Measurements from ENCODE around the gene PCNT. TPM values are rescaled to one million over a fixed set of nuclear protein-coding genes. Genes with fewer than 3 reads are reported as not detected.

Gene PCNT
- total RNA-seq, 1 donor: 19.2 TPM

DNA sequence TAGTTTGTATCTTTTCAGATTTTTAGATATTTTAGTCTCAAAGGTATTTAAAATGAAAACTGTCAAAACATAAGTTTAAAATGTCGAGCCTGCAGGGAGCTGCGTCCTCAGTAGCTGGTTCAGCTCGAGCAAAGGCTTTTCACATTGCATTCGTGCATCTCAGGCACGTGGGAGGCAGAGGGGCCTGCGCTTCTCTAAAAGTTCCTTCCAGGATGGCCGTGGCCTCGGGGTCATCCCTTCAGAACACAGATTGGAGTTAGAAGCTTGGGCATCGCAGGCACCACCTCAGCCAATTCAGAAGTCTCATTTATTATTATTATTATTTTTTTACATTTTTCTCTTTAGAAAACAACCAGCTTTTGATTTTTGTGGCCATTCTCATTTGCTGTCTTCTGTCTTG lies 67.8 kb downstream of the PCNT start:
- H3K36me3 ChIP-seq (ENCODE audit: insufficient read depth, low read length): no peaks in the 10 kb centered on the region
- no peak overlapping the region for H2AFZ ChIP-seq (ENCODE audit: low read length)
- H3K27ac ChIP-seq (ENCODE audit: low read depth, low read length): no peak overlapping the region
- H3K9me3 ChIP-seq (ENCODE audit: low read depth, low read length): no peaks in the 10 kb centered on the region
- peaks cover 4% of the 10 kb centered on the region for H3K79me2 ChIP-seq (ENCODE audit: insufficient read depth, low read length)
- TF ChIP-seq, protein P1, sequence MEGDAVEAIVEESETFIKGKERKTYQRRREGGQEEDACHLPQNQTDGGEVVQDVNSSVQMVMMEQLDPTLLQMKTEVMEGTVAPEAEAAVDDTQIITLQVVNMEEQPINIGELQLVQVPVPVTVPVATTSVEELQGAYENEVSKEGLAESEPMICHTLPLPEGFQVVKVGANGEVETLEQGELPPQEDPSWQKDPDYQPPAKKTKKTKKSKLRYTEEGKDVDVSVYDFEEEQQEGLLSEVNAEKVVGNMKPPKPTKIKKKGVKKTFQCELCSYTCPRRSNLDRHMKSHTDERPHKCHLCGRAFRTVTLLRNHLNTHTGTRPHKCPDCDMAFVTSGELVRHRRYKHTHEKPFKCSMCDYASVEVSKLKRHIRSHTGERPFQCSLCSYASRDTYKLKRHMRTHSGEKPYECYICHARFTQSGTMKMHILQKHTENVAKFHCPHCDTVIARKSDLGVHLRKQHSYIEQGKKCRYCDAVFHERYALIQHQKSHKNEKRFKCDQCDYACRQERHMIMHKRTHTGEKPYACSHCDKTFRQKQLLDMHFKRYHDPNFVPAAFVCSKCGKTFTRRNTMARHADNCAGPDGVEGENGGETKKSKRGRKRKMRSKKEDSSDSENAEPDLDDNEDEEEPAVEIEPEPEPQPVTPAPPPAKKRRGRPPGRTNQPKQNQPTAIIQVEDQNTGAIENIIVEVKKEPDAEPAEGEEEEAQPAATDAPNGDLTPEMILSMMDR (IDR thresholded peaks at IDR 0.05; ENCODE audit: extremely low read depth, low read depth, low read length): no peak
- H3K4me3 ChIP-seq (ENCODE audit: insufficient read depth, low read length): no peak overlapping the region
- peak; percentile 62 for DNase-seq (ENCODE audit: insufficient read length, low spot score, missing footprints)
- no peak overlapping the region for H3K4me2 ChIP-seq (ENCODE audit: insufficient read depth, low read length)
- H3K4me1 ChIP-seq (ENCODE audit: insufficient read depth, low read length): peaks cover 22% of the 10 kb centered on the region
- peaks cover 9% of the 10 kb centered on the region for H4K20me1 ChIP-seq (ENCODE audit: insufficient read depth, low read length)
- H3K27me3 ChIP-seq (ENCODE audit: insufficient read depth, low read length): no peaks in the 10 kb centered on the region

DNA sequence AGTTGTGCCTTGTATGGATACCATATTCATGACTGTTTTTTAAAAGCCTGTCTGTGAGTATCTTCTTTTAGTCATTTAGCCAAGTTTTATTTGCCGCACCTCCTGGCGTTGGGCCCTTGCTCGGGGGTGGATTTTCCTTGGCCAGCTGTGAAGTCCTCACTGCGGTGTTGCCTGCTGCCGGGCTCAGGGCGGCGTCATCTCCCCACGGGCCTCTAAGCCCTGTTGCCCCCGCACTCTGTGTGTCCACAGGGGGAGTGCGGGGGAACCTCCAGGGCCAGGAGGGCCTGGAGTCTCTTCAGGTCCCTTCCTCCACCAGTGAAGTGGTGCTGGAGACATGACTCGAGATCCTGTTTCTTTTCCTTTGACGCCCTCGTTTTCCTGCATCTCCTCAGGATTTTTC lies 69.0 kb downstream of the PCNT start:
- H3K4me1 ChIP-seq (ENCODE audit: insufficient read depth, low read length): peaks cover 22% of the 10 kb centered on the region
- H3K4me3 ChIP-seq (ENCODE audit: insufficient read depth, low read length): peak overlapping the region; percentile 36
- DNase-seq (ENCODE audit: insufficient read length, low spot score, missing footprints): peak; percentile 99
- peak overlapping the region; percentile 55 for H3K4me2 ChIP-seq (ENCODE audit: insufficient read depth, low read length)
- TF ChIP-seq, protein P1 (IDR thresholded peaks at IDR 0.05; ENCODE audit: extremely low read depth, low read depth, low read length): no peak
- H3K27ac ChIP-seq (ENCODE audit: low read depth, low read length): peak overlapping the region; percentile 68
- no peaks in the 10 kb centered on the region for H3K79me2 ChIP-seq (ENCODE audit: insufficient read depth, low read length)
- peaks cover 10% of the 10 kb centered on the region for H3K36me3 ChIP-seq (ENCODE audit: insufficient read depth, low read length)
- peak overlapping the region; percentile 46 for H2AFZ ChIP-seq (ENCODE audit: low read length)
- no peaks in the 10 kb centered on the region for H3K27me3 ChIP-seq (ENCODE audit: insufficient read depth, low read length)
- no peaks in the 10 kb centered on the region for H3K9me3 ChIP-seq (ENCODE audit: low read depth, low read length)
- H4K20me1 ChIP-seq (ENCODE audit: insufficient read depth, low read length): peaks cover 9% of the 10 kb centered on the region

DNA sequence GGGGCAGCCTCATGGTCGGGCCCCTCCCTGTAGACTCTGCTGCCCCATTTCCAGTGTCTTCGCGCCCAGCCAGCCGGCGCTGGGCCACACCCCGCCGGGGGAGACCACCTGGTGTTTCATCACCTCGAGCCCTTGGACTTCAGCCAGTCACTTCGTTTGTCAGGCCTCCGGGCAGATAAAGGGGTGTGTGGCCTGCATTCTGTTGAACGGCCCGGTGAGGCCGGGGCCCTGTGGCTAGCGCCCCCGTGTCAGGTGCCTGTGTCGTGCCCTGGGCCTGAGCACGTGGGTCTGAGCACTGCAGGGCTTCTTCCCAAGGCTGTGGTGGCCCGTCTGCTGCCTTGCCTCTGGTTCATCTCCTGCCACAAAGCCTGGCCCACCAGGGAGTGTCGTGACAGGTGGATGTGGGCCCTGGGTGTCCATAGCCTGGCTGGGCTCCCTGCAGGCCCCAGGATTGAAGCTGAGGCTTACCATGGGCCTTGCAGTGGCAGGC lies 69.5 kb downstream of the PCNT start:
- peak overlapping the region; percentile 36 for H3K4me3 ChIP-seq (ENCODE audit: insufficient read depth, low read length)
- H3K36me3 ChIP-seq (ENCODE audit: insufficient read depth, low read length): peaks cover 16% of the 10 kb centered on the region
- peak overlapping the region; percentile 68 for H3K27ac ChIP-seq (ENCODE audit: low read depth, low read length)
- peak overlapping the region; percentile 55 for H3K4me2 ChIP-seq (ENCODE audit: insufficient read depth, low read length)
- H4K20me1 ChIP-seq (ENCODE audit: insufficient read depth, low read length): peaks cover 9% of the 10 kb centered on the region
- TF ChIP-seq, protein P1 (IDR thresholded peaks at IDR 0.05; ENCODE audit: extremely low read depth, low read depth, low read length): no peak
- H3K9me3 ChIP-seq (ENCODE audit: low read depth, low read length): no peaks in the 10 kb centered on the region
- no peaks in the 10 kb centered on the region for H3K27me3 ChIP-seq (ENCODE audit: insufficient read depth, low read length)
- H3K4me1 ChIP-seq (ENCODE audit: insufficient read depth, low read length): peaks cover 22% of the 10 kb centered on the region
- peak overlapping the region; percentile 46 for H2AFZ ChIP-seq (ENCODE audit: low read length)
- no peak for DNase-seq (ENCODE audit: insufficient read length, low spot score, missing footprints)
- no peaks in the 10 kb centered on the region for H3K79me2 ChIP-seq (ENCODE audit: insufficient read depth, low read length)

DNA sequence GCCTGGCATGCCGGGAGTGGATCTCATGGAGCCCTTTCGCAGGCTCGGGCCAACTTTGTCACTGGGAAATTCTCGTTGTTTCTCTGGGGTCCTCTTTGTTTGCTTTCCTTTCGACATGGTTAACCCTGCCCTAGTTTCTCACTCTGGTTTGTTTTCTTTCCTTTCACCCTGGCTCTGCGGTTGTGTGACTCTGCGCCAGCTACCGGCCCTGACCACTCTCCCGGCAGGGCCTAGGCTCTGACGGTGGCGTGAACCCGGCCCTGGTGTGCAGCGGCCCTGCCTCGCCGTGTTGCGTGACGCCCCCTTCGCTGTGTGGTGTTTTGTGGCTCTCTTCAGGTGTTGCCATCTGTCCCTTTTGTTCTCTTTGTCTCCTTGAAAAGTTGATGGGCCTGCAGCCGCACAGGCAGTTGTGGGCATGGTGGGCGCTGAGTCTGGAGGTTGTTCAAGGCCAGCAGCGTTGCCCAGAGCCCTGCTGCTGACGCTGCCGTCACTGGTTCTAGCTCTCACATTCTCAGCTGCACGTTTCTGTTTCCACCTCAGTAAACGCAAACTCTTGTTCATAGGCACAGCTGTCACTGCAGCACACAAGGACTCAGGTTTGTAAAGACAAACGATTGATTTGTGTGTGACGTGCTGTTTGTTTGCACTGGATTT lies 70.1 kb downstream of the PCNT start:
- H3K27ac ChIP-seq (ENCODE audit: low read depth, low read length): peak overlapping the region; percentile 68
- no peak overlapping the region for H3K4me3 ChIP-seq (ENCODE audit: insufficient read depth, low read length)
- DNase-seq (ENCODE audit: insufficient read length, low spot score, missing footprints): peak; percentile 86
- H3K27me3 ChIP-seq (ENCODE audit: insufficient read depth, low read length): no peaks in the 10 kb centered on the region
- H4K20me1 ChIP-seq (ENCODE audit: insufficient read depth, low read length): peaks cover 9% of the 10 kb centered on the region
- H3K79me2 ChIP-seq (ENCODE audit: insufficient read depth, low read length): no peaks in the 10 kb centered on the region
- H3K4me2 ChIP-seq (ENCODE audit: insufficient read depth, low read length): peak overlapping the region; percentile 55
- H3K9me3 ChIP-seq (ENCODE audit: low read depth, low read length): no peaks in the 10 kb centered on the region
- H2AFZ ChIP-seq (ENCODE audit: low read length): peak overlapping the region; percentile 23
- TF ChIP-seq, protein P1 (IDR thresholded peaks at IDR 0.05; ENCODE audit: extremely low read depth, low read depth, low read length): no peak
- H3K4me1 ChIP-seq (ENCODE audit: insufficient read depth, low read length): peaks cover 22% of the 10 kb centered on the region
- peaks cover 18% of the 10 kb centered on the region for H3K36me3 ChIP-seq (ENCODE audit: insufficient read depth, low read length)
